Astrocyte (in vitro differentiated cells and primary cell): ENCODE results near the gene ARMH1. TPM values are rescaled to one million over a fixed set of nuclear protein-coding genes. Genes with fewer than 3 reads are reported as not detected.
"Not testable (repeated sequence)": the region's sequence is repeated elsewhere in the genome, so short reads cannot be mapped to it uniquely, and the experiment has no call there.

Source experiments
- DNase-seq: peaks from one replicate; pipeline ENCODE4 v3.0.0-alpha.2; 2010; ENCODE audit warnings: low read depth
- FAIRE-seq: peaks from 2 replicates; lab custom pipeline; 2011; peaks lifted over from hg19 to GRCh38; lab: Jason Lieb, UNC
- H2AFZ ChIP-seq: 2 replicates; pipeline ENCODE4 v1.6.0; 2012; ENCODE audit warnings: low read depth, low read length, inconsistent platforms
- H3K27ac ChIP-seq: 2 replicates; pipeline ENCODE4 v1.5.1; 2011; ENCODE audit warnings: low read depth, low read length, inconsistent platforms
- H3K27me3 ChIP-seq: 2 replicates; pipeline ENCODE4 v1.6.0; 2011; ENCODE audit warnings: low read length, inconsistent platforms; ENCODE audit not compliant: insufficient read depth
- H3K36me3 ChIP-seq: 2 replicates; pipeline ENCODE4 v1.5.1; 2011; ENCODE audit warnings: low read length, inconsistent platforms; ENCODE audit not compliant: insufficient read depth
- H3K4me1 ChIP-seq: 2 replicates; pipeline ENCODE4 v1.5.1; 2011; ENCODE audit warnings: low read length, inconsistent platforms; ENCODE audit not compliant: insufficient read depth
- H3K4me2 ChIP-seq: 2 replicates; pipeline ENCODE4 v1.6.0; 2012; ENCODE audit warnings: low read length, inconsistent platforms
- H3K4me3 ChIP-seq: 2 replicates; pipeline ENCODE4 v1.5.1; 2011; ENCODE audit warnings: low read depth, mild to moderate bottlenecking, low read length, inconsistent platforms; ENCODE audit not compliant: insufficient read depth
- H3K79me2 ChIP-seq: 2 replicates; pipeline ENCODE4 v1.6.0; 2012; ENCODE audit warnings: mild to moderate bottlenecking, low read length, inconsistent platforms; ENCODE audit not compliant: insufficient read depth
- H3K9ac ChIP-seq: 2 replicates; pipeline ENCODE4 v1.6.0; 2012; ENCODE audit warnings: mild to moderate bottlenecking, low read length, inconsistent platforms
- H3K9me3 ChIP-seq: 2 replicates; pipeline ENCODE4 v1.5.1; 2012; ENCODE audit warnings: low read depth, mild to moderate bottlenecking, low read length, inconsistent platforms; ENCODE audit not compliant: insufficient read depth
- H4K20me1 ChIP-seq: 2 replicates; pipeline ENCODE4 v1.6.0; 2012; ENCODE audit warnings: low read length, inconsistent platforms; ENCODE audit not compliant: insufficient read depth
- H3K27ac Mint-ChIP-seq: one replicate; pipeline ENCODE4 v1.8.0; 2021; ENCODE audit warnings: mild to moderate bottlenecking, mixed read lengths; ENCODE audit not compliant: unreplicated experiment
- H3K27me3 Mint-ChIP-seq: one replicate; pipeline ENCODE4 v1.8.0; 2021; ENCODE audit warnings: low read depth, mixed read lengths; ENCODE audit not compliant: unreplicated experiment
- H3K36me3 Mint-ChIP-seq: one replicate; pipeline ENCODE4 v1.8.0; 2021; ENCODE audit warnings: low read depth, mixed read lengths; ENCODE audit not compliant: unreplicated experiment
- H3K4me1 Mint-ChIP-seq: one replicate; pipeline ENCODE4 v1.8.0; 2021; ENCODE audit warnings: low read depth, mixed read lengths; ENCODE audit not compliant: unreplicated experiment
- H3K4me3 Mint-ChIP-seq: one replicate; pipeline ENCODE4 v1.8.0; 2021; ENCODE audit warnings: mild to moderate bottlenecking, moderate library complexity, mixed read lengths; ENCODE audit not compliant: unreplicated experiment
- H3K9me3 Mint-ChIP-seq: one replicate; pipeline ENCODE4 v1.8.0; 2021; ENCODE audit warnings: mild to moderate bottlenecking, mixed read lengths; ENCODE audit not compliant: unreplicated experiment
- EZH2 ChIP-seq: IDR thresholded peaks from 2 replicates; pipeline ENCODE4 v1.6.1; 2012; ENCODE audit warnings: mild to moderate bottlenecking, low read length, inconsistent platforms; ENCODE audit not compliant: insufficient read depth
- total RNA-seq: library from RNA; stranded (reverse); gene quantifications from 2 replicates; pipeline ENCODE4 v1.2.1, GENCODE V29; 2021
- TF ChIP-seq, protein P1 (sequence below): IDR thresholded peaks from 2 replicates; pipeline ENCODE4 v1.5.1; 2011; ENCODE audit warnings: low read depth, mild to moderate bottlenecking, inconsistent platforms, low read length, moderate library complexity; ENCODE audit not compliant: insufficient read depth

The ARMH1 gene
- total RNA-seq, 1 donor from 2014 or later, result 2.5 TPM

DNA sequence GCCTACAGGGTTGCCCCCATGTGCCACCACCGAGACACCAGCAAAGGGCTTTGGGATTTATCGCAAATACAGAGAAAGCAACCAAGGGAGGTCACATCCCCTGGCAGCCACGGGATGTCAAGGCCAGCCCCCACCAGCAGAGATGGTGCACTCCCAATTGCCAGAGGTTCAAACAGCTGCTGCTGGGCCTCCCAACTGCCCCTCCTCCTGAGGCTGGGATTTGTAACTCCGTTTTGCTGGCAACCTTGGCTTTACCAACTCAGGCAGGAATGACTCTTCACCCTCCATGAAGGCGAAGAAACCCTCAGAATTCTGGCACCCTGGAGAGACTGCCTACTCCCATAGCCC is 11.9 kb upstream of the ARMH1 start:
- H3K4me1 ChIP-seq, result no peaks in the 10 kb centered on the region
- no peak for DNase-seq
- H4K20me1 ChIP-seq, result no peaks in the 10 kb centered on the region
- TF ChIP-seq, protein P1, sequence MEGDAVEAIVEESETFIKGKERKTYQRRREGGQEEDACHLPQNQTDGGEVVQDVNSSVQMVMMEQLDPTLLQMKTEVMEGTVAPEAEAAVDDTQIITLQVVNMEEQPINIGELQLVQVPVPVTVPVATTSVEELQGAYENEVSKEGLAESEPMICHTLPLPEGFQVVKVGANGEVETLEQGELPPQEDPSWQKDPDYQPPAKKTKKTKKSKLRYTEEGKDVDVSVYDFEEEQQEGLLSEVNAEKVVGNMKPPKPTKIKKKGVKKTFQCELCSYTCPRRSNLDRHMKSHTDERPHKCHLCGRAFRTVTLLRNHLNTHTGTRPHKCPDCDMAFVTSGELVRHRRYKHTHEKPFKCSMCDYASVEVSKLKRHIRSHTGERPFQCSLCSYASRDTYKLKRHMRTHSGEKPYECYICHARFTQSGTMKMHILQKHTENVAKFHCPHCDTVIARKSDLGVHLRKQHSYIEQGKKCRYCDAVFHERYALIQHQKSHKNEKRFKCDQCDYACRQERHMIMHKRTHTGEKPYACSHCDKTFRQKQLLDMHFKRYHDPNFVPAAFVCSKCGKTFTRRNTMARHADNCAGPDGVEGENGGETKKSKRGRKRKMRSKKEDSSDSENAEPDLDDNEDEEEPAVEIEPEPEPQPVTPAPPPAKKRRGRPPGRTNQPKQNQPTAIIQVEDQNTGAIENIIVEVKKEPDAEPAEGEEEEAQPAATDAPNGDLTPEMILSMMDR, result no peak
- no peak for TF ChIP-seq EZH2
- H3K36me3 ChIP-seq, result no peaks in the 10 kb centered on the region
- Mint-ChIP-seq H3K9me3 (no peaks in the 10 kb centered on the region), H3K4me3 (no peak overlapping the region), H3K27me3 (no peaks in the 10 kb centered on the region), H3K27ac (no peak overlapping the region), H3K36me3 (no peaks in the 10 kb centered on the region), H3K4me1 (no peaks in the 10 kb centered on the region)
- no peak overlapping the region for H3K27ac ChIP-seq
- FAIRE-seq, result no peak
- no peak overlapping the region for H3K4me2 ChIP-seq
- no peak overlapping the region for H3K4me3 ChIP-seq
- H3K9me3 ChIP-seq, result no peaks in the 10 kb centered on the region
- H2AFZ ChIP-seq, result no peak overlapping the region
- H3K79me2 ChIP-seq, result no peaks in the 10 kb centered on the region
- H3K9ac ChIP-seq, result no peak overlapping the region
- H3K27me3 ChIP-seq, result no peaks in the 10 kb centered on the region

DNA sequence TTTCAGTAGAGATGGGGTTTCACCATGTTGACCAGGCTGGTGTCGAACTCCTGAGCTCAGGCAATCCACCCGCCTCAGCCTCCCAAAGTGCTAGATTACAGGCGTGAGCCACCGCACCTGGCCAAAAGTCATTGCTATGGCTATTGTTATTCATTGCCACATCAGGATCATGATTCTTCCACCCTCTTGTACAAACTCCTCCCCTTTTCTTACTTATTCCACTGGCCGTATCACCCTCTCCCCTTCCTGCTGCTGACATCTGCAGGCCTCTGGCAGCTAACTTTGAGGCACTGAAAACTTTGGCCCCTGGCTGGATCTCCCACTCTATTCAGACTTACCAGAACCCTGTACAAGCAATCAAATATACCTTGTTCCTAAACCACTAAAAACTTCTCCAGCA is 11.1 kb upstream of the ARMH1 start:
- no peak overlapping the region for H3K4me3 ChIP-seq
- H3K9me3 ChIP-seq, result no peaks in the 10 kb centered on the region
- Mint-ChIP-seq H3K36me3 (no peaks in the 10 kb centered on the region), H3K27me3 (no peaks in the 10 kb centered on the region), H3K9me3 (no peaks in the 10 kb centered on the region), H3K4me1 (no peaks in the 10 kb centered on the region), H3K4me3 (no peak overlapping the region), H3K27ac (no peak overlapping the region)
- no peaks in the 10 kb centered on the region for H4K20me1 ChIP-seq
- DNase-seq (no peak), FAIRE-seq (no peak)
- no peak overlapping the region for H2AFZ ChIP-seq
- no peak for TF ChIP-seq EZH2
- TF ChIP-seq, protein P1, result no peak
- H3K79me2 ChIP-seq, result no peaks in the 10 kb centered on the region
- H3K27me3 ChIP-seq, result no peaks in the 10 kb centered on the region
- H3K4me1 ChIP-seq, result no peaks in the 10 kb centered on the region
- H3K27ac ChIP-seq, result no peak overlapping the region
- H3K9ac ChIP-seq, result no peak overlapping the region
- no peaks in the 10 kb centered on the region for H3K36me3 ChIP-seq
- H3K4me2 ChIP-seq, result no peak overlapping the region

DNA sequence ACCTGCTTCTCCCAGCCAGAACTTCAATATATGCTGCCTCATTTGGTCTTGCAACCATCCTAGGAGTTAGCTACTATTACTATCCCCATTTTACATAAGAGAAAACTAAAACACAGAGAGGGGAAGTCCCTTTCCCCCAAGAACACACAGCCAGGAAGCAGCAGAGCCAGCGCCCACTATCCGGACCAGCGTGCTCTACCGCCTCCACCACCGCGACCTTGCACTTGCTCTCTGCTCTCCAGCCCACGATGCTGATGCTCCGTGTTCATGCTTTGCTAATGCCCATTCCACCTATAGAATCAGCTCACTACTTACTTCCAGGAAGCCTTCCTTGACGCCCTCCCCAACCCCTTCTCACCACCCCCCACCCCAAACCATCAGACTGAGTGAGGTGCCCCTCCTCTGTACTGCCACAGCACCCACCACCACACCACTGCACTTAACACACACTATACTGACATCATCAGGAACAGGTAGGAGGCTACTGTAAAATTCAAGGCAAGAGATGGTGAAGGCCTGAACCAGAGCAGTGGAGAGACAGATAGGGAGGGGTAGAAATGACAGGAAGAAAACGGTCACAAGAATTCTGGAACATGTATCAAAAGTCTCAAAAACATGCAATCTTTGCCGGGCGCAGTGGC is 9.7 kb upstream of the ARMH1 start:
- Mint-ChIP-seq H3K9me3 (no peaks in the 10 kb centered on the region), H3K27ac (no peak overlapping the region), H3K4me1 (no peaks in the 10 kb centered on the region), H3K27me3 (no peaks in the 10 kb centered on the region), H3K36me3 (no peaks in the 10 kb centered on the region), H3K4me3 (no peak overlapping the region)
- FAIRE-seq (no peak), DNase-seq (no peak)
- no peaks in the 10 kb centered on the region for H3K79me2 ChIP-seq
- H3K4me2 ChIP-seq, result no peak overlapping the region
- H4K20me1 ChIP-seq, result no peaks in the 10 kb centered on the region
- H3K4me1 ChIP-seq, result no peaks in the 10 kb centered on the region
- H3K4me3 ChIP-seq, result no peak overlapping the region
- no peak for TF ChIP-seq EZH2
- TF ChIP-seq, protein P1, result no peak
- no peak overlapping the region for H3K27ac ChIP-seq
- no peaks in the 10 kb centered on the region for H3K27me3 ChIP-seq
- no peaks in the 10 kb centered on the region for H3K36me3 ChIP-seq
- no peak overlapping the region for H2AFZ ChIP-seq
- H3K9ac ChIP-seq, result no peak overlapping the region
- no peaks in the 10 kb centered on the region for H3K9me3 ChIP-seq

DNA sequence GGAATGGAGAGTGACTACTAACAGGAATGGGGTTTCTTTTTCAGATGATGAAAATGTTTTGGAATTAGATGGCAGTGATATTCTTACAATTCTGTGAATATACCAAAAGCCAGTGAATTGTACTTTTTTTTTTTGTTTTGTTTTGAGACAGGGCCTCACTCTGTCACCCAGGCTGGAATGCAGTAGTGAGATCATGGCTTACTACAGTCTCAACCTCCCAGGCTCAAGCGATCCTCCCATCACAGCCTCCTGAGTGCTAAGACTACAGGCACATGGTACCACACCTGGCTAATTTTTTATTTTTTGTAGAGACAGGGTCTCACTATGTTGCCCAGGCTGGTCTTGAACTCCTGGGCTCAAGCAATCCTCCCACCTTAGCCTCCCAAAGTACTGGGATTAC is 7.8 kb upstream of the ARMH1 start:
- not testable (repeated sequence) for DNase-seq, H3K79me2 ChIP-seq, H3K4me3 Mint-ChIP-seq, H3K27me3 ChIP-seq, H3K36me3 Mint-ChIP-seq, H3K36me3 ChIP-seq, H3K27me3 Mint-ChIP-seq, H3K9ac ChIP-seq, H3K27ac ChIP-seq, H3K4me2 ChIP-seq, H3K4me1 Mint-ChIP-seq, FAIRE-seq, H3K27ac Mint-ChIP-seq, H4K20me1 ChIP-seq, H3K9me3 ChIP-seq, H3K4me1 ChIP-seq, H3K4me3 ChIP-seq, H2AFZ ChIP-seq, H3K9me3 Mint-ChIP-seq
